ENCODE measurements around the gene WWTR1. TPM values are rescaled to one million over a fixed set of nuclear protein-coding genes. Genes with fewer than 3 reads are reported as not detected.

WWTR1 gene
- total RNA-seq, 2 experiments from 2014 or later: 0.40 to 0.63 TPM

DNA sequence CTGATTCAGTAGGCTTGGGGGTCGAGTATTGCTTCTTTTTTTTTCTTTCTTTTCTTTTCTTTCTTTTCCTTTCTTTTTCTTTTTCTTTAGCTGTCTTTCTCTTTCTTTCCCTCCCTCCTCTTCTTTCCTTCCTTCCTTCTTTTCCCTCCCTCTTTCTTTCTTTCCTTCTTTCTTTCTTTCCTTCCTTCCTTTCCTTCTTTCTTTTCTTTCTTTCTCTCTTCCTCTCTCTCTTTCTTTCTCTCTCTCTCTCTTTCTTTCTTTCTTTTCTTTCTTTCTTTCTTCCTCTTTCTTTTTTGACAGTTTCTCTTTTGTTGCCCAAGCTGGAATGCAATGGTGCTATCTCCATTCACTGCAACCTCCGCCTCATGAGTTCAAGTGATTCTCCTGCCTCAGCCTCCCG, 147.3 kb downstream of the WWTR1 start:
- ChIA-PET POLR2A (no interaction called here), CTCF (interaction anchor here (1.0 to 4.1 kb wide), 6 partner anchors 12 to 266 kb away, joined by 3 to 18 read pairs (median 5); no protein-coding TSS in a partner anchor)
- Mint-ChIP-seq H3K27ac (no peak overlapping the region), H3K9me3 (no peaks in the 10 kb centered on the region), H3K27me3 (peaks cover 20% of the 10 kb centered on the region), H3K4me1 (ENCODE audit: low read depth) (peaks cover 8% of the 10 kb centered on the region), H3K36me3 (ENCODE audit: low read depth) (no peaks in the 10 kb centered on the region), H3K4me3 (no peak overlapping the region)
- TF ChIP-seq, protein P1, sequence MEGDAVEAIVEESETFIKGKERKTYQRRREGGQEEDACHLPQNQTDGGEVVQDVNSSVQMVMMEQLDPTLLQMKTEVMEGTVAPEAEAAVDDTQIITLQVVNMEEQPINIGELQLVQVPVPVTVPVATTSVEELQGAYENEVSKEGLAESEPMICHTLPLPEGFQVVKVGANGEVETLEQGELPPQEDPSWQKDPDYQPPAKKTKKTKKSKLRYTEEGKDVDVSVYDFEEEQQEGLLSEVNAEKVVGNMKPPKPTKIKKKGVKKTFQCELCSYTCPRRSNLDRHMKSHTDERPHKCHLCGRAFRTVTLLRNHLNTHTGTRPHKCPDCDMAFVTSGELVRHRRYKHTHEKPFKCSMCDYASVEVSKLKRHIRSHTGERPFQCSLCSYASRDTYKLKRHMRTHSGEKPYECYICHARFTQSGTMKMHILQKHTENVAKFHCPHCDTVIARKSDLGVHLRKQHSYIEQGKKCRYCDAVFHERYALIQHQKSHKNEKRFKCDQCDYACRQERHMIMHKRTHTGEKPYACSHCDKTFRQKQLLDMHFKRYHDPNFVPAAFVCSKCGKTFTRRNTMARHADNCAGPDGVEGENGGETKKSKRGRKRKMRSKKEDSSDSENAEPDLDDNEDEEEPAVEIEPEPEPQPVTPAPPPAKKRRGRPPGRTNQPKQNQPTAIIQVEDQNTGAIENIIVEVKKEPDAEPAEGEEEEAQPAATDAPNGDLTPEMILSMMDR (IDR thresholded peaks at IDR 0.05): no peak
- intact Hi-C loops (cut with micrococcal nuclease): loop anchor here (10.0 kb wide), 1 partner anchor 204 kb away; no protein-coding TSS in a partner anchor
- no peak for DNase-seq
- ATAC-seq: no peak

DNA sequence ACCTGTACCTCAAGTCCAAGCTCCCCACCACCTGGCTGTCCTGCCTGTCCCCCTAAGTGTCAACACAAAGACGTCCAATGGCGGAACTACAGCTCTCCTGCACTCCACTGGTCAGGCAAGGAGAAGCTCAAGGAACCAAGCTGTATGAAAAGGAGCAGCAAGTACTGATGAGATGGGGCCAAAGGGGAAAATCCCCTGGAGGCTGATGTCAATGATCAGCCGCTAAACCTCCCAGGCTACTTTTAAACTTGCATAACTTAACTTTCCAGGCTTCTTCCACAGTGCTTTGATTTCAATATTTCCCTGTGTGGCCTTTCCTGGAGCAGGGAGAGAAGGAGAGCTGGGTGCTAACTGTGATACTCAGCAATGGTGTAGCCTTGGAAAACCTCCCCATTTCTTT, 148.3 kb downstream of the WWTR1 start:
- H3K9me3 Mint-ChIP-seq: no peaks in the 10 kb centered on the region
- ChIA-PET CTCF (interaction anchor here (1.0 to 4.1 kb wide), 7 partner anchors 11 to 261 kb away, joined by 3 to 18 read pairs (median 3); partner anchors contain the start of gene COMMD2), POLR2A (no interaction called here)
- DNase-seq (no peak), ATAC-seq (no peak)
- H3K4me3 Mint-ChIP-seq: no peak overlapping the region
- H3K36me3 Mint-ChIP-seq (ENCODE audit: low read depth): no peaks in the 10 kb centered on the region
- H3K27ac Mint-ChIP-seq: no peak overlapping the region
- intact Hi-C loops (cut with micrococcal nuclease): no loop called here
- peaks cover 16% of the 10 kb centered on the region for H3K27me3 Mint-ChIP-seq
- H3K4me1 Mint-ChIP-seq (ENCODE audit: low read depth): peaks cover 8% of the 10 kb centered on the region
- TF ChIP-seq, protein P1 (IDR thresholded peaks at IDR 0.05): no peak

DNA sequence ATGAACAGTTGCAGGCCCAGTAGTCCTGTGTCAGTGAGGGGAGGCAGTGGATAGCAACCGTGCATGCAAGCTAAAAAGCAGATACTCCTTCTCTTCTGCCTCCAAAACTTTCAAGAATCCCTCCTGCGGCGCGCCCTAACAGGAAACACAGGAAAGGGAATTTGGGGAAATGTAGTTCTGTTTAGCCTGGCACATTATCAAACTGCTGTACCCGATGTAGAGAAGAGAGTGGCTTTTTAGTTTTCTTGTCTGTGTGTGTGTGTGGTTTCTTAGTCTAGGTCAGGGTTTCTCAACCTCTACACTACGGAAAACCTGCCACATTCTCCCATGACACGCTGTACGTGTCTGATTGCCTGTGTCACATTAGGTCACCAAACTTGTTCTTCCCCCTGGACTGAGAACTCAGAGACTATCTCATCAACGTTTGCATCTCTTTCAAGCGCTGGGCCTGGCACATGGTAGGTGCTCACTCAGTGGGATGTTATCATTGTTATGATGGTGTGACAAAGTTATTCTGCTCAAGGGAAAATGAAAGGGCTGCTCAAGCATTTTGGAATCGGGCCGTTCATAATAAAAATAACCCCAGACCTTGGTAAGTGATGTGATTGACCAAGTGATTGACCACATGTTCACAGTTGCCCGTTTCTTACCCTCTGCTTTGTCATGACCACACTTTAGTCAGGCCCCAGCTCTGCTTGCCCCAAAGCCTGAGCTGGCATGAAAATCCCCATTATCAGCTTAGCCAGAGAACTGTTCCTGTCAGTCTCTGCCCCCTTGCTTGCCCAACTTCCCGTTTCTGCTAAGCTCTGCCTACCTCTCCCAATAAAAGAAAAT, 150.1 kb downstream of the WWTR1 start:
- POLR2A ChIA-PET: no interaction called here
- Mint-ChIP-seq H3K27me3 (peaks cover 13% of the 10 kb centered on the region), H3K4me3 (no peak overlapping the region), H3K4me1 (ENCODE audit: low read depth) (peaks cover 8% of the 10 kb centered on the region), H3K36me3 (ENCODE audit: low read depth) (no peaks in the 10 kb centered on the region), H3K9me3 (no peaks in the 10 kb centered on the region), H3K27ac (no peak overlapping the region)
- intact Hi-C loops (cut with micrococcal nuclease): no loop called here
- TF ChIP-seq, protein P1 (IDR thresholded peaks at IDR 0.05): no peak
- CTCF ChIA-PET: interaction anchor here (1.0 to 3.4 kb wide), 3 partner anchors 12 to 263 kb away, joined by 3 to 10 read pairs (median 3); no protein-coding TSS in a partner anchor
- peak; percentile 35 for DNase-seq
- ATAC-seq: peak; percentile 78

DNA sequence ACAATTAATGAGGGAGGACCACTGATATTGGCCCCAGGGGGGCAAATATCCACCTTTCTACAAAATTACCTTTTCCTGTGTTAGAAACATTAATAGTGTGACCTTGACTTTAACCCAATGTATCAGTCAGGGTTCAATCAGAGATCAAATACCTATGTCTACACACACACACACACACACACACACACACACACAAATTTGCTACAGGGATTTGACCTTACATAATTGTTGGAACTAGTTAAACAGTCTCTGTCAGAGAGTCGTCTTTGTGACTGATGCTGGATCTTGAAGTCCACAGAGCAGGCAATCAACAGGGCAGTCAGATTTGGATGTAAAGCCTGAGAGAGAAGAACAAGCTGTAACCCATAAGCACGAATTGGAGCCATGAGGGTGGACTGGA, 150.9 kb downstream of the WWTR1 start:
- H3K9me3 Mint-ChIP-seq: no peaks in the 10 kb centered on the region
- H3K27ac Mint-ChIP-seq: no peak overlapping the region
- peaks cover 6% of the 10 kb centered on the region for H3K27me3 Mint-ChIP-seq
- peaks cover 4% of the 10 kb centered on the region for H3K4me1 Mint-ChIP-seq (ENCODE audit: low read depth)
- intact Hi-C loops (cut with micrococcal nuclease): no loop called here
- TF ChIP-seq, protein P1 (IDR thresholded peaks at IDR 0.05): no peak
- no peak for DNase-seq
- ChIA-PET CTCF (interaction anchor here (1.2 to 1.6 kb wide), 2 partner anchors 12 to 266 kb away, joined by 3 to 4 read pairs; no protein-coding TSS in a partner anchor), POLR2A (no interaction called here)
- no peaks in the 10 kb centered on the region for H3K36me3 Mint-ChIP-seq (ENCODE audit: low read depth)
- no peak overlapping the region for H3K4me3 Mint-ChIP-seq
- ATAC-seq: no peak

DNA sequence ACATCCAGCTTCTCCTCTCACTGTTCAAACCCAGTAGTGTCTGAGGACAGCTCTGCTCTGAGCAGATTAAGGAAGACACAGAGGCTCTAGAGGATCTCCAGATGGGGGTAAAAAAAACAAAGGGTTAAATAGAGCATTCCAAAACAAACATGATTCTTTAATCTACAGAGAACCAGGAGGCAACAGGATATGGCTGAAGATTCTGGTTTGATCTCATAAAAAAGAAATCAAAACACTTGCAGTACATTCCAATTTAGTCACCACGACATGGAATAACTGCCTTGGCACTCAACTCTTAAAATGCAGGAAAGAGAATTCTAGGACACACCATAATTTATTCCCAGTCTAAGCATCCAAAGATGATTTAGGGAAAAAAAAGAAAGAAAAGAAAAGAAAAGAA, 151.3 kb downstream of the WWTR1 start:
- CTCF ChIA-PET: interaction anchor here (1.0 to 1.6 kb wide), 3 partner anchors 11 to 266 kb away, joined by 3 to 4 read pairs (median 3); no protein-coding TSS in a partner anchor

More for the DNA sequence above, 151.3 kb downstream of the WWTR1 start:
- no peaks in the 10 kb centered on the region for H3K36me3 Mint-ChIP-seq (ENCODE audit: low read depth)
- intact Hi-C loops (cut with micrococcal nuclease): no loop called here
- H3K4me1 Mint-ChIP-seq (ENCODE audit: low read depth): peaks cover 4% of the 10 kb centered on the region
- no peak overlapping the region for H3K4me3 Mint-ChIP-seq
- H3K27ac Mint-ChIP-seq: no peak overlapping the region
- H3K27me3 Mint-ChIP-seq: peaks cover 7% of the 10 kb centered on the region
- POLR2A ChIA-PET: no interaction called here
- TF ChIP-seq, protein P1 (IDR thresholded peaks at IDR 0.05): no peak
- DNase-seq (no peak), ATAC-seq (no peak)
- H3K9me3 Mint-ChIP-seq: no peaks in the 10 kb centered on the region

Data from activated CD8-positive, alpha-beta T cell treated with anti-CD3 and anti-CD28 coated beads for 36 hours (primary cell).